ENCODE data around the gene FGF11. TPM values are rescaled to one million over a fixed set of nuclear protein-coding genes. Genes with fewer than 3 reads are reported as not detected.

FGF11 gene
- total and polyA plus RNA-seq, 8 donors, result 0.37 to 15.6 (median 1.7) TPM; not detected in 4

DNA sequence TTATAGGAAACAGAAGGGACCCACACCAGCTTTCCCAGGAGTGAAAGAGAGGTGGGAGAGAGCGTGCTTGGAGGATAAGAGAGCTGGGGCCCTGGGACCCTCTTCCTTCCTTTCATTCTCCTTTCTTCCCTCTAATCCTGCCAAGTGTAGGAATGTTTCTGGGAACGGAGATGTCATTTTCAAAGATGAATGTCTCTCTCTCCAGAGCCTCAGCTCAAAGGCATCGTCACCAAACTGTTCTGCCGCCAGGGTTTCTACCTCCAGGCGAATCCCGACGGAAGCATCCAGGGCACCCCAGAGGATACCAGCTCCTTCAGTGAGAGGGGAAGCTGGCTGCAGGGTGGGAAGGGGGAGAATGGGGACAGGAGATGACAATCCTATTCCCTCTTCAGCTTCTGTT, 2.0 kb downstream of the FGF11 start:
- intact Hi-C loops (cut with DNase I; ENCODE audit: low total_unique reads), result no loop called here
- no peak for TF ChIP-seq POLR2AphosphoS5 (IDR thresholded peaks at IDR 0.05)
- no peak for TF ChIP-seq POLR2A (IDR thresholded peaks at IDR 0.05)
- TF ChIP-seq EP300 (IDR thresholded peaks at IDR 0.05), result no peak
- TF ChIP-seq, protein P1, sequence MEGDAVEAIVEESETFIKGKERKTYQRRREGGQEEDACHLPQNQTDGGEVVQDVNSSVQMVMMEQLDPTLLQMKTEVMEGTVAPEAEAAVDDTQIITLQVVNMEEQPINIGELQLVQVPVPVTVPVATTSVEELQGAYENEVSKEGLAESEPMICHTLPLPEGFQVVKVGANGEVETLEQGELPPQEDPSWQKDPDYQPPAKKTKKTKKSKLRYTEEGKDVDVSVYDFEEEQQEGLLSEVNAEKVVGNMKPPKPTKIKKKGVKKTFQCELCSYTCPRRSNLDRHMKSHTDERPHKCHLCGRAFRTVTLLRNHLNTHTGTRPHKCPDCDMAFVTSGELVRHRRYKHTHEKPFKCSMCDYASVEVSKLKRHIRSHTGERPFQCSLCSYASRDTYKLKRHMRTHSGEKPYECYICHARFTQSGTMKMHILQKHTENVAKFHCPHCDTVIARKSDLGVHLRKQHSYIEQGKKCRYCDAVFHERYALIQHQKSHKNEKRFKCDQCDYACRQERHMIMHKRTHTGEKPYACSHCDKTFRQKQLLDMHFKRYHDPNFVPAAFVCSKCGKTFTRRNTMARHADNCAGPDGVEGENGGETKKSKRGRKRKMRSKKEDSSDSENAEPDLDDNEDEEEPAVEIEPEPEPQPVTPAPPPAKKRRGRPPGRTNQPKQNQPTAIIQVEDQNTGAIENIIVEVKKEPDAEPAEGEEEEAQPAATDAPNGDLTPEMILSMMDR (IDR thresholded peaks at IDR 0.05), result no peak
- Histone ChIP-seq H3K9me3 (no peaks in the 10 kb centered on the region), H3K27ac (no peak overlapping the region), H3K36me3 (no peaks in the 10 kb centered on the region), H3K4me1 (peaks cover 42 to 66% (median 61%) of the 10 kb centered on the region in 4 donors), H3K27me3 (peaks cover 11 to 93% (median 53%) of the 10 kb centered on the region in 3 donors), H3K4me3 (no peak overlapping the region)
- 59 to 80% (median 72%) methylated on average over 7 of the region's 7 CpGs for WGBS, 5 donors
- peak in 1 of 2 donors; percentile 41 for DNase-seq

DNA sequence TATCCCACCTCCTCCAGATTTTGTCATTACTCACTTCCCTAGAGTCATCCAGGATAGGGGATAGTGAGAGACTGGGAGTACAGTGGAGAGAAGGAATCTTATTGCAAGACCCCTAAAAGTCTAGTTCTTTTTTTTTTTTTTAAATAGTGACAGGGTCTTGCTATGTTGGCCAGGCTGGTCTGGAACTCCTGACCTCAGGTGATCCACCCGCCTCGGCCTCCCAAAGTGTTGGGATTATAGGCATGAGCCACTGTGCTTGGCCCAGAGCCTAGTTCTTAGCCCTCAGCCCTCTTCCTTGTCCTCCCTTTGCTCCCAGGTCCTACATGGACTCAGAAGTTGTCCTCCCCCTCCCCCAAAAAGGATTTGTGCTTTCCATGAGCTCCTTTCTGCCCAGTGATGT, 2.8 kb downstream of the FGF11 start:
- DNase-seq, result no peak
- Histone ChIP-seq H3K36me3 (no peaks in the 10 kb centered on the region), H3K27ac (no peak overlapping the region), H3K9me3 (no peaks in the 10 kb centered on the region), H3K27me3 (peaks cover 11 to 94% (median 62%) of the 10 kb centered on the region in 3 donors), H3K4me3 (no peak overlapping the region), H3K4me1 (peaks cover 39 to 62% (median 58%) of the 10 kb centered on the region in 4 donors)
- 74 to 96% (median 90%) methylated on average over 2 of the region's 2 CpGs for WGBS, 5 donors
- intact Hi-C loops (cut with DNase I; ENCODE audit: low total_unique reads), result no loop called here
- no peak for TF ChIP-seq POLR2A (IDR thresholded peaks at IDR 0.05)
- TF ChIP-seq, protein P1 (IDR thresholded peaks at IDR 0.05), result no peak

DNA sequence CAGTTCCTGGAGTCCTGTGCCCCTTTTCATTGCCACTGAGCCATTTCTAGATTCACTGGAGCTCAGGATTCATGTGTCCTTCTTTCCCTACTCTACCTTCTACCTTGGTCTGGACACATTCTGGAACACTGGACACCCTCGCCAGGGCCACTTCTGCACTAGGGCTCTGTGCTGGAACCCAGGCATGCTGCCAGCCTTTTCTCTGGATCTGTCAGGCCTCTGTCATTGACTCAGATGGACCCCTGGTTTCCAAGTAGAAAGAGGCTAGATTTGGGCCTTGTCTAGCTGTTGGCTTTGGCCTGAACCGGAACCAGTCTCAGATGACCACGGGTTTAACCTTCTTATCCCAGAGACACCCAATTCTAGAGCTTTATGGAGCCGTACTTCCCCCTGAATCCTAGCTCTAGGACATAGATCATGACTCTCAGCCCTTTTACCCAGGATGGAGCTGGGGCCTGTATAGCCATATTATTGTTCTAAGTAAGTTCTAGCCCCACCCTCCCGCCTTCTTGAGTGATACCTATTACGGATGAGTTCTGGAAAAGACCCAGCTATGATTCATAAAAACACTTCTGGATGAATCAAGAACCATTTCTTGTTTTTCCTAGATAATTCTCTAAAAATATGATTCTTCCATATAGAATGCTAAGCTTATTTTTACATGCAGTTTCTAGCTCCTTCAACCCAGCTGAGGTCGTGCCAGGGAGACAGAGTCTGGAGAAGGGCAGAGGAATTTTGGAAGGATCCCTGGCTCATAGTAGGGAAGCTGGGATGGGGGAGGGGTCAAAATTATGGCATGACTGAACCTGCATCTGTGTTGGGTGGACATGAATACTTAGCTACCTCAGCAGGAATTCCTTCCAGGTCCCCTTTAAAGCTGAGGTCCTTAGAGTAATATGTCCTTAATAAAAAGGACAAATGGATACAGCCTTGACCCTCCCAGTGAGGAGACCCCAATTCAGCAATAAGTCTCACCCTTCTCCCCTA, 4.5 kb downstream of the FGF11 start:
- Histone ChIP-seq H3K9me3 (no peaks in the 10 kb centered on the region), H3K27ac (no peak overlapping the region), H3K4me1 (peaks cover 26 to 46% (median 42%) of the 10 kb centered on the region in 4 donors), H3K27me3 (peaks cover 11 to 94% (median 53%) of the 10 kb centered on the region in 3 donors), H3K4me3 (no peak overlapping the region), H3K36me3 (no peaks in the 10 kb centered on the region)
- intact Hi-C loops (cut with DNase I; ENCODE audit: low total_unique reads), result no loop called here
- WGBS, 5 donors, result 78 to 90% (median 86%) methylated on average over 7 of the region's 7 CpGs
- DNase-seq, result no peak
- TF ChIP-seq POLR2A (IDR thresholded peaks at IDR 0.05) (no peak), EP300 (IDR thresholded peaks at IDR 0.05) (no peak), POLR2AphosphoS5 (IDR thresholded peaks at IDR 0.05) (no peak)
- TF ChIP-seq, protein P1 (IDR thresholded peaks at IDR 0.05), result no peak

DNA sequence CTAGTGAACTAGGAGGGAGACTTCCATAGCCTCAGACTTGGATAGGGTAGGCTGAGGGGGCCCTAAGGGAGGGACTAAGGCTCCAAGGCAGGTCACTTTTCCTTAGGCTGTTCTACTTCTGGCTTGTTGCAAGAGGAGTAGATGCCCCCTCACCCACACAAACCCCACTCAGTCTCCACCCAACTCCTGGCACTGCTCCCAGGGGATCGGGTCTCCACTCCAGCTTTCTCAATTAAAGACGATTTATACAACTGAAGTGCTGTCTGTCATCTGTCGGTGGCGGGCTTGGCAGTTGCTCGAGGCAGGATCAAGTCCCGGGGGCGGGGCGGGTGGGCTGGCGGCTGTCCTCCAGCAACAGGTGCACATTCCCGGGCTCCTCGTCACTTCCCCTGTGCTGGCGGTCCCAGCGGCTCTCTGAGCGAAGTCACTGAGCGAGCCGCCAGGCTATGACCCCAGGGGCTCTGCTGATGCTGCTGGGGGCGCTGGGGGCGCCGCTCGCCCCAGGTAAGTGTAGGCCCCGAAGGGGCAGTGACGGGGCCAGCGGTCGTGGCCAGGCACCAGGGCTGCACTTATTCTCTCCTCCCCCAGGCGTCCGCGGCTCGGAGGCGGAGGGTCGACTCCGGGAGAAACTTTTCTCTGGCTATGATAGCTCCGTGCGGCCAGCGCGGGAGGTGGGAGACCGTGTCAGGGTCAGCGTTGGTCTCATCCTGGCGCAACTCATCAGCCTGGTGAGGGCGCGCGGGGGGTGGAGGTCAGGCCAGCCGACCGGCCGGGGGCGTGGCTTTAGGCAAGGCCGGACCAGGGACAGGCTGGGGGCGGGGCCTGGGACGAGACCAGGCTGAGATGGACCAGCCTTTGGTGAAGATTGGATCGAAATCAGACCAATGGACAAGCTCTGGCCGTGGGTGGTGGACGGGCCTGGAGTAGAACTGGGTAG, 5.6 kb downstream of the FGF11 start, which contains the start of gene CHRNB1:
Gene CHRNB1 (plus strand): TSS at position 380 of the 937 bp plus-strand sequence. CDS start 67 bp downstream, at position 447.
- peaks cover 3 to 89% (median 44%) of the 10 kb centered on the region in 3 donors for H3K27me3 ChIP-seq
- no peak within 1 kb of the TSS for H3K27ac ChIP-seq
- intact Hi-C loops (cut with DNase I; ENCODE audit: low total_unique reads), result no loop called here
- no peaks in the 10 kb centered on the region for H3K9me3 ChIP-seq
- DNase-seq, result peak; percentile 78 to 79
- WGBS, 5 donors, result 6 to 16% (median 10%) methylated on average over 30 to 51 of the region's 51 CpGs
- peaks cover 19 to 35% (median 31%) of the 10 kb centered on the region in 4 donors for H3K4me1 ChIP-seq
- no peaks in the 10 kb centered on the region for H3K36me3 ChIP-seq
- peak within 1 kb of the TSS; percentile 23 to 48 (median 34) for H3K4me3 ChIP-seq
- TF ChIP-seq, protein P1 (IDR thresholded peaks at IDR 0.05), result no peak
- TF ChIP-seq POLR2A (IDR thresholded peaks at IDR 0.05) (no peak), EP300 (IDR thresholded peaks at IDR 0.05) (no peak), POLR2AphosphoS5 (IDR thresholded peaks at IDR 0.05) (no peak)

All from stomach (tissue), 9 donors.